ENCODE measurements around the gene BCL6.

- TF ChIP-seq CTCF (IDR thresholded peaks at IDR 0.05; ENCODE audit: low read depth, low read length, poor library complexity, severe bottlenecking) (no peak), EZH2phosphoT487 (IDR thresholded peaks at IDR 0.05; ENCODE audit: borderline replicate concordance, low read length) (no peak)
These were observed 60.8 kb downstream of the BCL6 start for GRCh38 chr3:187684444-187684843.
